ENCODE results near the gene SH3BGR.

Gene SH3BGR

DNA sequence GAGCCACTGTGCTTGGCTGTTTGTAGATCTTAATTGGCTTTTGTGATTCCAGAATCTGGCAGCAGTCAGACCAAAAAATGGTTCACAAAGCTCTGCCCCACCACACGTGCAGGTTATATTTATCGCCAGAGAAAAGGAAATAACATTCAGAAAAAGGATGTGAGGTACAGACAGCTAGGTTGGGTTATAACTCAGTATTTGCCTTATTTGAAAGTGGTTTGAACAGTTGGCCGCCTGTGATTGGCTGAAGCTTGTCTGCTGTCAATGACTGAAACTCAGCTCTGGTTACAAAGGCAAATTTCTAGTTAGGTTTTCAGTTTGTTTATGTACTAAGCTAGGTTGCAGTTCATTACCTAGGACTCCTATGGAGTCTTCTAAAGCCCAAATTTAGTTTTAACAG, 9.6 kb downstream of the SH3BGR start:
- DNase-seq, result peak; percentile 51

DNA sequence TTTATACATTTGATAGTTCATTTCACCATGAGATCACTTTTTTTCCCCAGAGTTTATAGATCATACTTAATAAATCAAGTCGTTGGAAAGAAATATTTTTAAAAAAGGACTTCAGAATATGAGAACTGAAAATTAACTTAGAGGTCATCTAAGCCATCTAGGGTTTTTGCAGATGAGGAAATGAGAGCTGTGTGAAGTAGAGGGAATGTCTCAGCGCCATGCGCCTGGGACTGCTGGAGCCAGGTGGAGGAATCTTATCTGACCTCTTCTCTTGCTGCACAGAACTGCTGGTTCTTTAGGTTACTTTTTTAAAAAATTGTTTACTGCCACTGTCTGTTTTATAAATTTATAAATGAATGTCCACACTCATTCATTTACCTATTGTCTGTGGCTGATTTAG, 11.5 kb downstream of the SH3BGR start:
- peak; percentile 53 for DNase-seq

- no peak for DNase-seq
Measured at GRCh38 chr21:39466584-39466983, 14.8 kb downstream of the SH3BGR start.

- DNase-seq, result no peak
Measured at GRCh38 chr21:39467746-39468145, 16.0 kb downstream of the SH3BGR start.

- DNase-seq, result no peak
Measured at GRCh38 chr21:39468559-39468958, 16.8 kb downstream of the SH3BGR start.

- no peak for DNase-seq
Measured at GRCh38 chr21:39471598-39471997, 19.8 kb downstream of the SH3BGR start.

DNA sequence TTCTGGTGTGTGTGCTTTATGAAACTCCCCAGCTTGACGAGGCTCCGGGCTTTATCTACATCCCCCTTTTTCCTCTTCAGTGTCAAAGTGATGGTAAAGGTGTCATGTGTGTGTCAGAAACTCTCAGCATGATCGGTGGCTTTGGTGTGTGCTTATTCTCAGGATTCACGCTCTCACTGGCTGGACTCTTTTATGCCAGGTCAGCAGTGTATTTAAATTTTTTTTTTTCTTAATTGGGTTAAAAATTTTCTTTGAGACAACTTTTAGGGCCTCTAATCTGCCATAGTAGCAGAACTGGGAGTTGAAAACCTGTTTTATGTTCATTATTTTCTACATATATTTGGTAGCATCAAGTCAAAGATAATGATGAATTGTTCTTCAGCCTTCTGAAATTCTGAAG, 21.0 kb downstream of the SH3BGR start:
- DNase-seq, result no peak

DNA sequence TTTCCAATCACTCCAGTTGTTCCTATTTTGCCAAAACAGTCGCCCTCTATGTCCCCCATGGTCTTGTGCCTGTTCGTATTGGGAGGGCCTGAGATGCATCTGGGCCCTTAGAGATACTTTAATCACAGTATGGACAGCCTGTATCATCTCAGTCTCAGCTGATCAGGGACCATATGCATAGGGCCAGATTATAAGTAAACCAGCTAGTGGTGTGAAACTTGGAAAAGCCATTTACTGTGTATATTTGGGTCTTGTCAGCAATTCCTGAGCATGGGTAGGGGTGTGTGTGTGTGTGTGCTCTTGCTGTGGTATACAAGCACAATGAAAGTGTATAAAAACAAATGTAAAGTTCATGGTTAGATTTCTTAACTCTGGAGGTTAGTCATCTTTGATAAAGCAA, 22.8 kb downstream of the SH3BGR start:
- no peak for DNase-seq

DNA sequence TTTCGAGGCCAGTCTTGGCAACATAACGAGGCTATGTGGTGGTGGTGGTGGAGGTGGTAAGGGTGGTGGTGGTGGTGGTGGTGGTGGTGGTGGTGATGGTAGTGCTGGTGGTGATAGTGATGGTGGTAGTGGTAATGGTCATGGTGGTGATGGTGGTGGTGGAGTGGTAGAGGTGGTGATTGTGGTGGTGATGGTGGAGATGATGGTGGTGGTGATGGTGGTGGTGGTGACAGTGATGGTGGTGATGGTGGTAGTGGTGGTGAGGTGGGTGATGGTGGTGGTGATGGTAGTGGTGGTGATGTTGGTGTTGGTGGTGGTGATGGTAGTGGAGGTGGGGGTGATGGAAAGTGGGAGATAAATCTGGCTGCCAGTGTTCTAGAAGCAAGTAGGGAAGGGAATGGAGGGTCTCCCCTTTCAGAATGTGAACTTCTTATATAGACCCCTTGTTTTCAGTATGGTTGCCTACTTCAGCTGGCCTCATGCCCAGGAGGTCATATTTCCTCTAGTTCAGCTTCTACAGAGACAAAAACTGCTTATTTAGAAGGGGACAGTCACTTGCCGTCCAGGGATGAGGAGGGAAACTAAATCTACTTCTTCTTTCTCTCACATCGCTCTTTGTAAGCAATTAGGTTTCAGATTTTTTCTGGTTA, 27.5 kb downstream of the SH3BGR start:
- peak; percentile 65 for DNase-seq

GRCh38 chr21:39479814-39480182, 28.0 kb downstream of the SH3BGR start:
- no peak for DNase-seq

GRCh38 chr21:39480271-39480670, 28.5 kb downstream of the SH3BGR start:
- no peak for DNase-seq

DNA sequence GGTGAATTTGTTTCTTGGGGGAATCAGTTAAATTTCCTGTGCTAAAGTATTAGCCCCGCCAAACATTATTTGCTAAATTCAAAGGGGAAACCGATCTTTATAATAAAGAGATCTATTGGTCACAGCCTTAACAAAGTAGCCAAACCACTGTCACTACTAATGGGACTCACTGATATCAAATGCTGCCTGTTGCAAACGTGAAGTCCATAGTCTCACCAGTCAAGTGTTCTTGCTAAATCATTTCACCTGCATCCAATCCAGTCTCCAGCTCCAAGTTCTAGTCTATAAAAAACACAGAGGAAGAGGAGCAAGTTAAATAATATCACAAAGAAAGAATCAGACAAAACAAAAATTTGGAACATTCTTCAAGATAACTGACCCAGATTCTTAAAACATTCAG, 30.1 kb downstream of the SH3BGR start:
- no peak for DNase-seq

DNA sequence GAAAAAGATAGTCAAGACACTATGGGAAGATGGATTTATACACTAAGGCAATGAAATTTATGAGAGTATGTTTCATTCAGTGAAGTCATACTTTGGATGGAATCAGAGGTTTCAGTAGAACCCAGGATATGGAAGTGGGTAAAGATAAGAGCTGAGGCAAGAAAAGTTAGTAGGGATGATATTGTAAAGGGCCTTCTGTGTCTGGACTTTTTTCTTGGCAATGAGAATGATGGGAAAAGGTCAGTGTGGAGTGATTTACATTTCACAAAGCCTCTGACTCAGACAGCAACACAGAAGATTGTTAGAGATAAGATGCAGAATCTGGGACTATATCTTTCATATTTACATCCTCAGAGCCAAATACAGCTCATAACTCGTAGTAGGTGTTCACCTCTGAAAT, 32.1 kb downstream of the SH3BGR start:
- DNase-seq, result no peak

DNA sequence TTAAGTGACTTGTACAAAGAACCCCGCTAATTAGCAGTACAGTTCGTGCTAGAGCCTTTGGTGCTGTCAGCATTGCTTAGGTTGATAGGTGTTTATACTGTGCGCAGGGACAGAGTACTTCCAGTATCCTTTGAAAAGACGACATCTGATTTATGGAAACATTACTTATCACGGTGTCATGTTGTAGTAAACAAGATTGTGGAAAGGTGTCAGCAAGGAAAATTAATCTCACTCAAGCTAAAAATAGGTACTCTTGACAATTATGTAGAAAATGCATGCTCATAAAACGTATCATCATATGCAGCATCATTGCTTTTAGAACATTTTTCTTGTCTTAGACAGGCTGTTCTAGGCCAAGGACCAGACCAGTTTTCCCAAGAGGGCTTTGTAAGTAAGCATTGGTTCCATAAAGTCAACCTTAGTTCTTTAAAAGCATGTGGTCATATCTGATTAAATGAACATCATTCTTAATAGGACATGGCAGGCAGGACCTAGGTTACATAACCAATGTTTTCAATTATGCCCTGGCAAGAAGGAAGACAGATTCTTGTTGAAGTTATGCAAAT, 33.0 kb downstream of the SH3BGR start:
- DNase-seq, result no peak

DNA sequence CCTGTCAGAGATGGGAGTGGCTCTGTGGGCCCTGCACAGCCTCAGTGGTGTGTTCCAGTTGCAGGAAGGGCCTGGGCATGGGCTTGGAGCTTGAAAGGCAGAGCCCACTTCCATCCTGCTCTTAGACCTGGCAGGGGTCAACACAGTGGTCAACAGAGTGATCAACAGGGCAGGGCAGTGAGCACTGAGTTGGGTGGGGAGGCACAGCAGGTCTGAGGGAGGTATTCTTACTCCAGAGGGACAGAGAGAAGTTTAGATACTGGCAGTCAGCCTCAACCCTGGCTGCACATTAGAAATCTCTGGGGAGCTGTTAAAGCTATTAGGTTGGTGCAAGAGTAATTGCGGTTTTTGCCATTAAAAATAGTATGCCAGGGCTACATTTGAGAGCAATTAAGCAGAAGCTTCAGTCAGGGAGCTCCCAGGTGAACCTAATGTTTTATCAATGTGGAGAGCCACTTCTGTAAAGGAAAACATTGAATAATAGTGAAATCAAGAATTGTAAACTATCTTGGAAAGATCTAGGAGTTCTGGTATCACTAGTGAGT, 37.7 kb downstream of the SH3BGR start:
- DNase-seq, result no peak

- DNase-seq, result no peak
Measured at GRCh38 chr21:39499156-39499555, 47.4 kb downstream of the SH3BGR start.

- no peak for DNase-seq
Measured at GRCh38 chr21:39502631-39503030, 50.9 kb downstream of the SH3BGR start.

DNA sequence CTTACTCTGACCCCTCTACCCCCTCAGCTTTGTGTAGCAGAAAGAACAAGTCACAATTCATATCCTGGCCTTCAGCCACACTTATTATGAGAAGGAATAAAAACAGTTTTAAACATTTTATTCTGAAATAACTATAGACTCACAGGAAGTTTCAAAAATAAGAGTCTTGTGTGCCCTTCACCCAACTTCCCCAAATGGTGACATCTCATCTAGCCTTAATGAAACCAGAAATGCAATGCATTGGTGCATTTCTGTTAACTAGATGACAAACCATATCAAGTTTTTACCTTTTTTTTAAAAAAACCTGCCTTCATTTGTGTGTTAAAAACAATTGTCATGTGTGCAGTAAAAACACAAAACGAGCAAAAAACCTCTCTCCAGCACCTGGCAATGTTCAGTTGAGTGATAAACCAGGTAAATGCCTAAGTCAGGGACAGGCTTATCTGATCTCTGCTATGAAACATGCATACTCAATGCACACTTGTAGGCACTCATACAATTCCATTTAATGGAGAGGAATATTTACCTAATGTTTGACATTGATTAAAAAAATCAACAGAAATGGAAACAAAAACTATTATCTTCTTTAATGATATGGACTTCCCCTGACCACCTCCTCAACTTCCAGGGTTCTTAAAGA, 51.5 kb downstream of the SH3BGR start:
- DNase-seq, result peak; percentile 73

DNA sequence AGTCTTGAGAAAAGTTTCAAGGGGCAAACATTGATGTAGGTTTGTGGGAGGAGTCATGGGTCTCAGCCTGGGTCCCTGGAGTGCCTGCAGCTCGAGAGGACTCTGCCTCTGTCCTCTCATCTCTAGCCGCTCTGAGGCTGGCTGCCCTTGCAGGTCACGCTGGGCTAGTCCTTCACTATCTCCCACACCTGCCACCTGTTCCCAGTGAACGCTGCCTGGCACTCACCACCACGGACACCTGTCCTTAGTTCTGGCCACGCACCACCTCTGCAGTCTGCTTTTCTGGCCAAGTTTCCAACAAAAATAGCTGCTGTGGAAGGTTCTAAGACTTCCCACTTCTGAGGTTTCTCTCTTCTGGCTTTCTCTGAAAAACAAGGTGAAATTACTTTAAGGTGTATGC, 52.5 kb downstream of the SH3BGR start:
- DNase-seq, result no peak

DNA sequence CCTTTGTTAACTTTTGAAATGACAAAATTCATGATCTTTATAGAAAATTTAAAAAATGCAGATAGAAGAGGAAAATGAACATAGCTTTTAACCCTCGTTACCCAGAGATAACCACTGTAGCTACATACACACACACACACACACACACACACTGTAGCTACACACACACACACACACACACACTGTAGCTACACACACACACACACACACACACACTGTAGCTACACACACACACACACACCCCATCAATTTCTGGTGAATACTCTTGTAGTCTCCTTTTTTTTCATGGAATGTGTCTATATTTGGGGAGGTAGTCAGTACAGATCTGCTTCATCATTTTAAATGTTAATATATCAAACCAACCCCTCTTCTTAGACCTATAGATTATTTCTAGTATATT, 58.5 kb downstream of the SH3BGR start:
- no peak for DNase-seq

DNA sequence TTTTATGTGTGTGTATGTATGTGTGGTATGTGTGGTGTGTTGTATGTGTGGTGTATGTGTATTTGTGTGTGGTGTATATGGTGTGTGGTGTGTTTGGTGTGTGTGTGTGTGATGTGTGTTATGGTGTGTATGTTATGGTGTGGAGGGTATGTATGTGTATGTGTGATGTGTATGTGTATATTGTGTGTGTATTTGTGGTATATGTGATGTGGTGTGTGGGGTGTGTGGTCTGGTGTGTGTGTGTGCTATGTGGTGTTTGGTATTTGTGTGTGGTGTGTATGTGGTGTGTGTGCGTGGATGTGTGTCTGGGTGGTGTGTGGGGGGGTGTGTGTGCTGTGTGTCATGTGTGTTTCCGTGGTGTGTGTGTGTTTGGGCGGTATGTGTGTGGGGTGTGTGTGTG, 59.3 kb downstream of the SH3BGR start:
- DNase-seq, result no peak

- no peak for DNase-seq
Measured at GRCh38 chr21:39513735-39514134, 62.0 kb downstream of the SH3BGR start.

- DNase-seq, result no peak
Measured at GRCh38 chr21:39515684-39516472, 64.1 kb downstream of the SH3BGR start.

Measured in MV-4-11 (cell line).